ENCODE data around the gene SNAP47.

Gene SNAP47

GRCh38 chr1:227786673-227787512, 51.7 kb downstream of the SNAP47 start:
- DNase-seq = no peak

- DNase-seq = peak; percentile 80
Observed at GRCh38 chr1:227787513-227788270, 52.5 kb downstream of the SNAP47 start.

GRCh38 chr1:227788271-227789083, 53.2 kb downstream of the SNAP47 start:
- DNase-seq = no peak

- no peak for DNase-seq
Observed at GRCh38 chr1:227789084-227790033, 54.1 kb downstream of the SNAP47 start.

- DNase-seq = no peak
Observed at GRCh38 chr1:227790034-227790400, 54.8 kb downstream of the SNAP47 start.

GRCh38 chr1:227790868-227791267, 55.6 kb downstream of the SNAP47 start:
- DNase-seq = no peak

- no peak for DNase-seq
Observed at GRCh38 chr1:227791425-227792143, 56.3 kb downstream of the SNAP47 start.

- DNase-seq = no peak
Observed at GRCh38 chr1:227792216-227793078, 57.2 kb downstream of the SNAP47 start.

GRCh38 chr1:227793079-227793947, 58.1 kb downstream of the SNAP47 start:
- DNase-seq = no peak

GRCh38 chr1:227793948-227794816, 58.9 kb downstream of the SNAP47 start:
- no peak for DNase-seq

- no peak for DNase-seq
Observed at GRCh38 chr1:227794817-227795192, 59.6 kb downstream of the SNAP47 start.

GRCh38 chr1:227795732-227796131, 60.5 kb downstream of the SNAP47 start:
- DNase-seq = no peak

- DNase-seq = no peak
Observed at GRCh38 chr1:227796359-227796915, 61.2 kb downstream of the SNAP47 start.

- no peak for DNase-seq
Observed at GRCh38 chr1:227797144-227797543, 61.9 kb downstream of the SNAP47 start.

- no peak for DNase-seq
Observed at GRCh38 chr1:227797625-227798024, 62.4 kb downstream of the SNAP47 start.

GRCh38 chr1:227798078-227798802, 63.0 kb downstream of the SNAP47 start:
- no peak for DNase-seq

- no peak for DNase-seq
Observed at GRCh38 chr1:227799756-227800155, 64.5 kb downstream of the SNAP47 start.

Measured in MV-4-11 (cell line).